Ureter (tissue), 1 donor: Measurements from ENCODE around the gene PHF12. TPM values are rescaled to one million over a fixed set of nuclear protein-coding genes. Genes with fewer than 3 reads are reported as not detected.

Experiments
- DNase-seq: peaks from one replicate; pipeline ENCODE4 v3.0.0-alpha.2; 2020; ENCODE audit warnings: low spot score
- total RNA-seq: library from RNA; stranded (reverse); gene quantifications from one replicate; pipeline ENCODE4 v1.2.4, GENCODE V29; 2023
- donor health status: DM: yes; HTN: yes; CAD: no.

The PHF12 gene
- total RNA-seq, 1 donor from 2014 or later: 69.4 TPM

DNA sequence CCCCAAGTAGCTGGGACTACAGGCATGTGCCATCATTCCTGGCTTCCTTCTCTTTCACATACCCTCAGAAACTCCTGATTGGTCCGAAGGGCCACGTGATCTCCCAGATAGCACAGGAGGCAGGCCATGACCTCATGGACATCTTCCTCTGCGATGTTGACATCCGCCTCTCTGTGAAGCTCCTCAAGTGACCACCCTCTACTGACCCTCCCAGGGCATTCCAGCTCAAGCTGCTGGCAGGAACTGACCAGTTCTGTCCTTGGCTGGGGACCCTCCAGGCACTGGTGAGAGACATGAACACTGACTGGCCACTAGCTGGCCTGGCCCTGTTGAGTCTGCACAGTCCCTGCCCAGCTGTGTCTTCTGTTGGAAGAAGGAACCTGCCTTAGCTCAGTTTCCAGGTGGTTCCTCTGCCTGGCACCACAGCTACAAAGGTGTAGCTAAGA is 90.9 kb downstream of the PHF12 start:
- no peak for DNase-seq

- no peak for DNase-seq
These were observed 92.4 kb downstream of the PHF12 start for GRCh38 chr17:28858801-28859355.

- DNase-seq: no peak
These were observed 93.2 kb downstream of the PHF12 start for GRCh38 chr17:28857905-28858800.

- DNase-seq: no peak
These were observed 95.2 kb downstream of the PHF12 start for GRCh38 chr17:28856028-28856574.

- no peak for DNase-seq
These were observed 96.0 kb downstream of the PHF12 start for GRCh38 chr17:28855336-28855679.

Other genes with a start within 250 kb of the PHF12 start
- 1.1 TPM for gene PROCA1, start 239.6 kb downstream of the PHF12 start, total RNA-seq
- gene RAB34, start 233.7 kb downstream of the PHF12 start, total RNA-seq: 82.9 TPM
- 1,937 TPM for gene RPL23A, start 231.5 kb downstream of the PHF12 start, total RNA-seq
- gene TLCD1, start 225.3 kb downstream of the PHF12 start, total RNA-seq: 18.1 TPM
- gene NEK8, start 222.7 kb downstream of the PHF12 start, total RNA-seq: 14.9 TPM
- 186 TPM for gene TRAF4, start 207.5 kb downstream of the PHF12 start, total RNA-seq
- 28.8 TPM for gene FAM222B, start 108.7 kb downstream of the PHF12 start, total RNA-seq
- 40.3 TPM for gene ERAL1, start 96.5 kb downstream of the PHF12 start, total RNA-seq
- gene FLOT2, start 53.8 kb downstream of the PHF12 start, total RNA-seq: 255 TPM
- gene DHRS13, start 48.4 kb downstream of the PHF12 start, total RNA-seq: 27.3 TPM
- not detected for gene SEZ6, start 54.5 kb upstream of the PHF12 start, total RNA-seq
- 2.8 TPM for gene PIPOX, start 91.6 kb upstream of the PHF12 start, total RNA-seq
- gene MYO18A, start 228.9 kb upstream of the PHF12 start, total RNA-seq: 74.5 TPM